COLO668 (cell line): ENCODE data around the gene FPGT.
"Not testable (repeated sequence)": the region's sequence is repeated elsewhere in the genome, so short reads cannot be mapped to it uniquely, and the experiment has no call there.

ENCODE experiments used
- DNase-seq: peaks from one replicate; lab custom pipeline; 2025; ENCODE audit not compliant: unreplicated experiment; lab: John Stamatoyannopoulos, UW

FPGT gene

GRCh38 chr1:74253243-74253824, 55.3 kb downstream of the FPGT start:
- DNase-seq: not testable (repeated sequence)
